DMS114 treated with DMSO at 0.1 percent for 48 hours (cell line): ENCODE data around the gene ABCC8.

Source experiments
- DNase-seq: peaks from one replicate; lab custom pipeline; 2025; ENCODE audit not compliant: unreplicated experiment; lab: John Stamatoyannopoulos, UW

The ABCC8 gene

GRCh38 chr11:17407575-17407974, 69.1 kb downstream of the ABCC8 start:
- DNase-seq = no peak

GRCh38 chr11:17406818-17407149, 69.9 kb downstream of the ABCC8 start:
- no peak for DNase-seq

GRCh38 chr11:17406082-17406817, 70.4 kb downstream of the ABCC8 start:
- no peak for DNase-seq

GRCh38 chr11:17405232-17406005, 71.2 kb downstream of the ABCC8 start:
- no peak for DNase-seq

GRCh38 chr11:17403980-17404759, 72.5 kb downstream of the ABCC8 start:
- DNase-seq = no peak

GRCh38 chr11:17402486-17402885, 74.2 kb downstream of the ABCC8 start:
- no peak for DNase-seq

- DNase-seq = no peak
Measured at GRCh38 chr11:17401841-17402240, 74.8 kb downstream of the ABCC8 start.

GRCh38 chr11:17401316-17401715, 75.3 kb downstream of the ABCC8 start:
- no peak for DNase-seq

GRCh38 chr11:17400048-17400775, 76.4 kb downstream of the ABCC8 start:
- no peak for DNase-seq

- no peak for DNase-seq
Measured at GRCh38 chr11:17399236-17399635, 77.4 kb downstream of the ABCC8 start.

GRCh38 chr11:17397311-17398002, 79.2 kb downstream of the ABCC8 start:
- DNase-seq = no peak

- no peak for DNase-seq
Measured at GRCh38 chr11:17396598-17397310, 79.9 kb downstream of the ABCC8 start.

- DNase-seq = no peak
Measured at GRCh38 chr11:17395978-17396377, 80.7 kb downstream of the ABCC8 start.

- no peak for DNase-seq
Measured at GRCh38 chr11:17395554-17395961, 81.1 kb downstream of the ABCC8 start.

- DNase-seq = no peak
Measured at GRCh38 chr11:17394743-17395390, 81.8 kb downstream of the ABCC8 start.

- no peak for DNase-seq
Measured at GRCh38 chr11:17393472-17393871, 83.2 kb downstream of the ABCC8 start.

- DNase-seq = no peak
Measured at GRCh38 chr11:17392872-17393271, 83.8 kb downstream of the ABCC8 start.

- no peak for DNase-seq
Measured at GRCh38 chr11:17391493-17392355, 84.9 kb downstream of the ABCC8 start.
